Thyroid gland (tissue), 4 donors: ENCODE results near the gene CDK8. TPM values are rescaled to one million over a fixed set of nuclear protein-coding genes. Genes with fewer than 3 reads are reported as not detected.
A peak's percentile ranks its signal among the peaks of the same experiment; 100 is the strongest.

Experiments used
- DNase-seq, 2 donors: peaks; one replicate each; pipeline ENCODE4 v3.0.0-alpha.2; 2019
- H3K27ac ChIP-seq, 3 donors: fragments of 200-600 bp; sonication (generic); 1 replicate in 2 of 3; 2 replicates in 1 of 3; pipeline ENCODE4 v1.5.1; 2016 to 2019; ENCODE audit warnings: mild to moderate bottlenecking in 1 of 3, moderate library complexity in 1 of 3
- H3K27me3 ChIP-seq: fragments of 200-600 bp; sonication (generic); one replicate; pipeline ENCODE4 v1.5.1; 2019
- H3K36me3 ChIP-seq, 2 donors: fragments of 200-600 bp; sonication (generic); one replicate each; pipeline ENCODE4 v1.5.1; 2016 to 2019
- H3K4me1 ChIP-seq, 2 donors: fragments of 200-600 bp; sonication (generic); one replicate each; pipeline ENCODE4 v1.5.1; 2017 to 2019
- H3K4me3 ChIP-seq, 3 donors: fragments of 200-600 bp; sonication (generic); replicated peaks in 1 of 3; 1 replicate in 2 of 3; 2 replicates in 1 of 3; pipeline ENCODE4 v1.5.1; 2016; ENCODE audit warnings: mild to moderate bottlenecking in 1 of 3
- H3K9me3 ChIP-seq: fragments of 200-600 bp; sonication (generic); one replicate; pipeline ENCODE4 v1.5.1; 2017
- POLR2A ChIP-seq, 2 donors: fragments of 450-650 bp; IDR thresholded peaks; one replicate each; pipeline ENCODE4 v1.6.1; 2017; ENCODE audit warnings: antibody characterized with exemption in 2 of 2, mild to moderate bottlenecking in 2 of 2, moderate library complexity in 1 of 2
- WGBS, 2 donors: methylation state at CpG; one replicate each; pipeline ENCODE4 v1.1.5; 2017; 5-methylcytosine and 5-hydroxymethylcytosine counted together
- intact Hi-C: fragments of 100-400 bp; cut with DNase I; formaldehyde crosslinking; loops from one replicate; pipeline ENCODE4 v1.15.1; 2023
- total RNA-seq, 4 donors: library from RNA; depleted of rRNA; stranded (reverse); fragments of >200 nt; gene quantifications; one replicate each; pipeline ENCODE4 v1.2.3, GENCODE V29; 2016
- TF ChIP-seq, protein P1 (sequence below), 6 experiments: fragments of 200-600 bp in 3 of 6; fragments of 450-650 bp in 3 of 6; sonication (generic) in 3 of 6; IDR thresholded peaks; one replicate each; pipeline ENCODE4 v1.5.1; 2016 to 2019; ENCODE audit warnings: antibody characterized with exemption in 6 of 6, mild to moderate bottlenecking in 2 of 6, inconsistent platforms in 1 of 6, moderate library complexity in 1 of 6

Gene CDK8
- 10 to 100 TPM; 14.2 to 16.2 (median 15.1) TPM for total RNA-seq

DNA sequence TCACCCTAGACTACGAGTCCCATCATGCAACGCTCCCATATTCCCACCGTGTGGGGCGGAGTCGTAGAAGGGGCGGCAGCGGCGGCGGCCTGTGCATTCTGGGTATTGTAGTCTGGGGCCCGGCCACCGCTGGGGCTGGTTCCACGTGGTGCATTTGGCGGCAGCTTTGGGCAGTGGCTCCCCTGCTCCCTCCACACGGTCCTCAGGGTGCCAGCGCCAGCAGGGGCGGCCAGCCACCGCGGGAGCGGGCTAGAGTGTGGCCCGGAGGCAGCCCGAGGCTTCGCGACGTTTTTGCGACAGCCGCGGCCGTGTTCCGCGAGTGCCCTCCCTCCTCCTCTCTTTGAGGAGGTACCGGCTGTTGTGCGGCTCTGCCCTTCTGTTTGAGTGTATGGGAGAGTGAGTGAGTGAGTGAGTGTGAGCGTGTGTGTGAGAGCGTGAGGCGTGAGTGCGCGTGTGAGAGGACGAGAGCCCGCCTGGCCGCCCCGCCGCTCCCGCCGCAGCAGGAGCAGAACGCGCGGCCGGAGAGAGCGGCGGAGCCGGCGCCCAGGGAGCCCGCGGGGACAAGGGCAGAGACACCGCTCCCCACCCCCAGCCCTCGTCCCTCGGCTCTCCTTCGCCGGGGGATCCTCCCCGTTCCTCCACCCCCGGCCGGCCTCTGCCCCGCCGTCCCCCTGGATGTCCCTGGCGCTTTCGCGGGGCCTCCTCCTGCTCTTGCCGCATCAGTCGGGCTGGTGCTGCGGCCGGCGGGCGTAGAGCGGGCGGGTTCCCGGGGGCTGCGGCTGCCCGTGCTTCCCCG is at the start of gene CDK8:
Gene CDK8, plus strand, starts transcription at position 343 of the 796 bp plus-strand sequence. CDS start 513 bp downstream, outside the sequence.
- no peaks in the 10 kb centered on the region for H3K36me3 ChIP-seq
- no peaks in the 10 kb centered on the region for H3K27me3 ChIP-seq
- 1% methylated on average over 13 to 53 of the region's 79 CpGs for WGBS, 2 donors
- DNase-seq = peak; percentile 90 to 92
- no peaks in the 10 kb centered on the region for H3K9me3 ChIP-seq
- peak in 1 of 2 donors; percentile 85 for TF ChIP-seq POLR2A (IDR thresholded peaks at IDR 0.05)
- TF ChIP-seq, protein P1, sequence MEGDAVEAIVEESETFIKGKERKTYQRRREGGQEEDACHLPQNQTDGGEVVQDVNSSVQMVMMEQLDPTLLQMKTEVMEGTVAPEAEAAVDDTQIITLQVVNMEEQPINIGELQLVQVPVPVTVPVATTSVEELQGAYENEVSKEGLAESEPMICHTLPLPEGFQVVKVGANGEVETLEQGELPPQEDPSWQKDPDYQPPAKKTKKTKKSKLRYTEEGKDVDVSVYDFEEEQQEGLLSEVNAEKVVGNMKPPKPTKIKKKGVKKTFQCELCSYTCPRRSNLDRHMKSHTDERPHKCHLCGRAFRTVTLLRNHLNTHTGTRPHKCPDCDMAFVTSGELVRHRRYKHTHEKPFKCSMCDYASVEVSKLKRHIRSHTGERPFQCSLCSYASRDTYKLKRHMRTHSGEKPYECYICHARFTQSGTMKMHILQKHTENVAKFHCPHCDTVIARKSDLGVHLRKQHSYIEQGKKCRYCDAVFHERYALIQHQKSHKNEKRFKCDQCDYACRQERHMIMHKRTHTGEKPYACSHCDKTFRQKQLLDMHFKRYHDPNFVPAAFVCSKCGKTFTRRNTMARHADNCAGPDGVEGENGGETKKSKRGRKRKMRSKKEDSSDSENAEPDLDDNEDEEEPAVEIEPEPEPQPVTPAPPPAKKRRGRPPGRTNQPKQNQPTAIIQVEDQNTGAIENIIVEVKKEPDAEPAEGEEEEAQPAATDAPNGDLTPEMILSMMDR (IDR thresholded peaks at IDR 0.05) = no peak
- H3K4me3 ChIP-seq = peak within 1 kb of the TSS; percentile 76 to 95 (median 94)
- peaks cover 6 to 10% of the 10 kb centered on the region in 2 donors for H3K4me1 ChIP-seq
- intact Hi-C loops = no loop called here
- H3K27ac ChIP-seq = peak within 1 kb of the TSS; percentile 92 to 94 (median 93)

GRCh38 chr13:26208287-26208686 is 45.6 kb upstream of the CDK8 start:
- 92 to 100% methylated on average over 1 of the region's 1 CpG for WGBS, 2 donors
- DNase-seq = no peak
- Histone ChIP-seq H3K27ac (no peak overlapping the region), H3K4me1 (no peaks in the 10 kb centered on the region), H3K4me3 (no peak overlapping the region), H3K27me3 (no peaks in the 10 kb centered on the region), H3K36me3 (peaks cover 13 to 16% of the 10 kb centered on the region in 2 donors), H3K9me3 (no peaks in the 10 kb centered on the region)
- intact Hi-C loops = no loop called here
- TF ChIP-seq, protein P1 (IDR thresholded peaks at IDR 0.05) = no peak
- no peak for TF ChIP-seq POLR2A (IDR thresholded peaks at IDR 0.05)

DNA sequence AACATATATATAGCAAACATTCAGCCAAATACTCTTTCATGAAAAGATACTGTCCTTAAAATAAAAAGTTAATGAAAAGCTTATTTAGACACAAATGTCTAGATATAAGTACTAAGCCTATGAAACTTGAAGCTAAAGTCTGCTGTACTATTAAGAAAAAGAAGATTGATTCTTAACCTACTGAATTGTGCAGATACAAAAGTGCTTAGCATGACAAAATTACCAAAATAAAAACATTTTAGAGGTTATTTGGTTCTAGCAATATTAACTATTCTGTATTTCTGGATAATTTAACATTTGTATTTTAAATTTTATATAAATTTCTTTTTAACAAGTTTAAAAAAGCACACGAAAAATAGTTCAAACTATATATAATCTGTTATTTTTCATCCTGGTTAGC is 40.6 kb upstream of the CDK8 start:
- DNase-seq = no peak
- no peak overlapping the region for H3K4me3 ChIP-seq
- peaks cover 46 to 52% of the 10 kb centered on the region in 2 donors for H3K36me3 ChIP-seq
- H3K4me1 ChIP-seq = no peaks in the 10 kb centered on the region
- H3K27ac ChIP-seq = no peak overlapping the region
- no peaks in the 10 kb centered on the region for H3K27me3 ChIP-seq
- WGBS, 2 donors = 95 to 97% methylated on average over 1 of the region's 1 CpG
- H3K9me3 ChIP-seq = no peaks in the 10 kb centered on the region
- intact Hi-C loops = no loop called here
- no peak for TF ChIP-seq POLR2A (IDR thresholded peaks at IDR 0.05)
- TF ChIP-seq, protein P1 (IDR thresholded peaks at IDR 0.05) = no peak

DNA sequence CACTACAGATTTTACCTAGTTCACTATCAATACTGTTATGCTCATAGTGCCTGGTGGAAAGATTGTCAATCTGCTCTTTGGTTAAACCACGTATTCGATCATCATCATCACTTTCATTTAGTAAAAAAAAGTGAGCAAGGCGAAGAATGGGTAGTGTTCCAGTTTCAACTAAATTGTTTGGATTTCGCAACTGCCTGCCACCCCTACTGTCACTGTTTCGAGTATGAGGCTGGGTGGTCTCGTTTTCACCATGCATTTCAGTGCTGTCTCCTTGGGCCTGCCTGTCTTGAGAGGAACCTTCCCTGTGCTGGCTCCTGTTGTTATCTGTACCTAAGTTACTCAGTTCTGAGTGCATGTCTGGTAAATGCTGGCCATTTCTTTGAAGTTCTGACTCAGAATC is 39.9 kb upstream of the CDK8 start:
- H3K4me3 ChIP-seq = no peak overlapping the region
- H3K27ac ChIP-seq = no peak overlapping the region
- 94 to 95% methylated on average over 6 of the region's 6 CpGs for WGBS, 2 donors
- H3K9me3 ChIP-seq = no peaks in the 10 kb centered on the region
- no peak for DNase-seq
- no peaks in the 10 kb centered on the region for H3K4me1 ChIP-seq
- TF ChIP-seq, protein P1 (IDR thresholded peaks at IDR 0.05) = no peak
- no peak for TF ChIP-seq POLR2A (IDR thresholded peaks at IDR 0.05)
- intact Hi-C loops = no loop called here
- H3K27me3 ChIP-seq = no peaks in the 10 kb centered on the region
- H3K36me3 ChIP-seq = peaks cover 46 to 55% of the 10 kb centered on the region in 2 donors

DNA sequence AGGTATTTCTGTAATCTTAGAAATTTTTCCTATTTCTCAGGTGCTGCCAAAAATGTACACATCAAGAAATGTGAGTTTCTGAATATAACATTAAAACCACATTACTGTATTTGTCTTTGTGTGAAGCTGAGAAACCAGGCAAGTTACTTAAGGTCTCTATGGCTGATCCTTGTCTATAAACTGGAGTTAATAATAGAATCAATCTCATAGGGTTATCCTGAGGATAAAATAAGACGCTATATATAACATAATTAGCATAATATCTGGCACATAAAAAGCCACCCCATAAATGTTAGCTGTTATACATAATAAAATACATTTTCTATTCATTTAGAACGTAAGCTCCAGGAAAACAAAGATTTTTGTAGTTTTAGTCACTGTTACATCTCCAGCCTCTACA is 37.9 kb upstream of the CDK8 start:
- no peaks in the 10 kb centered on the region for H3K27me3 ChIP-seq
- H3K9me3 ChIP-seq = no peaks in the 10 kb centered on the region
- no peak for DNase-seq
- 96% methylated on average over 2 of the region's 2 CpGs for WGBS, 2 donors
- intact Hi-C loops = no loop called here
- peaks cover 8 to 10% of the 10 kb centered on the region in 2 donors for H3K4me1 ChIP-seq
- TF ChIP-seq, protein P1 (IDR thresholded peaks at IDR 0.05) = no peak
- TF ChIP-seq POLR2A (IDR thresholded peaks at IDR 0.05) = no peak
- H3K27ac ChIP-seq = no peak overlapping the region
- H3K4me3 ChIP-seq = no peak overlapping the region
- peaks cover 52 to 56% of the 10 kb centered on the region in 2 donors for H3K36me3 ChIP-seq
